GM12878 (cell line): Measurements from ENCODE around the gene COL4A2. TPM values are rescaled to one million over a fixed set of nuclear protein-coding genes. Genes with fewer than 3 reads are reported as not detected.

Experiments
- ATF3 ChIP-seq: IDR thresholded peaks from 2 replicates; pipeline ENCODE4 v1.6.1; 2011; ENCODE audit warnings: low read depth, mild to moderate bottlenecking, low read length, moderate library complexity, borderline replicate concordance; ENCODE audit errors: extremely low read depth
- BHLHE40 ChIP-seq, 2 experiments: fragments of 450-650 bp in 1 of 2; IDR thresholded peaks; 2 replicates each; pipeline ENCODE4 v1.6.1; 2011 to 2017; ENCODE audit warnings: low read depth in 2 of 2, borderline replicate concordance in 1 of 2, improper control_type of control experiment in 1 of 2, low read length in 1 of 2, mild to moderate bottlenecking in 1 of 2
- CREM ChIP-seq: IDR thresholded peaks from 2 replicates; pipeline ENCODE4 v1.6.1; 2014; ENCODE audit warnings: antibody characterized with exemption, low read depth
- ESRRA ChIP-seq: IDR thresholded peaks from 2 replicates; pipeline ENCODE4 v1.6.1; 2012; ENCODE audit warnings: mild to moderate bottlenecking, low read length, improper control_type of control experiment
- GABPA ChIP-seq: IDR thresholded peaks from 2 replicates; pipeline ENCODE4 v1.6.1; 2014; ENCODE audit warnings: antibody characterized with exemption, low read depth, mild to moderate bottlenecking, inconsistent platforms
- HDAC2 ChIP-seq: fragments of 200-600 bp; sonication (generic); IDR thresholded peaks from 2 replicates; pipeline ENCODE4 v1.6.1; 2017
- IKZF1 ChIP-seq: fragments of 450-650 bp; conservative IDR thresholded peaks from 2 replicates; pipeline ENCODE4 v1.6.1; 2017; ENCODE audit warnings: antibody characterized with exemption, mild to moderate bottlenecking
- IRF3 ChIP-seq: fragments of 450-650 bp; IDR thresholded peaks from 2 replicates; pipeline ENCODE4 v1.6.1; 2014; ENCODE audit warnings: mild to moderate bottlenecking
- JUNB ChIP-seq: IDR thresholded peaks from 2 replicates; pipeline ENCODE4 v1.6.1; 2016; ENCODE audit warnings: antibody characterized with exemption, mild to moderate bottlenecking
- MAX ChIP-seq: IDR thresholded peaks from 2 replicates; pipeline ENCODE4 v1.6.1; 2012; ENCODE audit warnings: low read depth, low read length, improper control_type of control experiment
- MEF2A ChIP-seq: IDR thresholded peaks from 2 replicates; pipeline ENCODE4 v1.6.1; 2011; ENCODE audit warnings: low read depth, mild to moderate bottlenecking, low read length, moderate library complexity; ENCODE audit not compliant: insufficient read depth
- MYC ChIP-seq: IDR thresholded peaks from 2 replicates; pipeline ENCODE4 v1.6.1; 2011; ENCODE audit warnings: mild to moderate bottlenecking, low read length, moderate library complexity, inconsistent platforms; ENCODE audit not compliant: insufficient read depth, insufficient replicate concordance, insufficient read length, severe bottlenecking
- NBN ChIP-seq: fragments of 450-650 bp; IDR thresholded peaks from 2 replicates; pipeline ENCODE4 v1.6.1; 2016
- NFYB ChIP-seq: IDR thresholded peaks from 2 replicates; pipeline ENCODE4 v1.6.1; 2011; ENCODE audit warnings: low read depth, mild to moderate bottlenecking, low read length, improper control_type of control experiment, moderate library complexity; ENCODE audit not compliant: insufficient read depth
- NR2C1 ChIP-seq: fragments of 450-650 bp; IDR thresholded peaks from 2 replicates; pipeline ENCODE4 v1.6.1; 2017; ENCODE audit warnings: antibody characterized with exemption, mild to moderate bottlenecking, moderate library complexity
- POLR2A ChIP-seq: IDR thresholded peaks from 2 replicates; pipeline ENCODE4 v1.6.1; 2011; ENCODE audit warnings: low read depth, mild to moderate bottlenecking, low read length
- RAD21 ChIP-seq: IDR thresholded peaks from 2 replicates; pipeline ENCODE4 v1.6.1; 2011; ENCODE audit warnings: mild to moderate bottlenecking, low read depth, low read length, moderate library complexity; ENCODE audit not compliant: insufficient read depth
- SIN3A ChIP-seq: IDR thresholded peaks from 2 replicates; pipeline ENCODE4 v1.6.1; 2012; ENCODE audit warnings: low read depth, low read length, improper control_type of control experiment
- SREBF2 ChIP-seq: IDR thresholded peaks from 2 replicates; pipeline ENCODE4 v1.6.1; 2012; ENCODE audit warnings: mild to moderate bottlenecking, low read length
- SUZ12 ChIP-seq: fragments of 200-600 bp; sonication (generic); IDR thresholded peaks from one replicate; pipeline ENCODE4 v1.6.1; 2018; ENCODE audit warnings: antibody characterized with exemption, mild to moderate bottlenecking; ENCODE audit not compliant: unreplicated experiment
- ZBTB4 ChIP-seq: fragments of 450-650 bp; formaldehyde crosslinking; IDR thresholded peaks from 2 replicates; pipeline ENCODE4 v1.4.0; 2022; ENCODE audit warnings: mild to moderate bottlenecking, moderate library complexity
- ZNF207 ChIP-seq: fragments of 450-650 bp; IDR thresholded peaks from 2 replicates; pipeline ENCODE4 v1.6.1; 2014; ENCODE audit warnings: antibody characterized with exemption, mild to moderate bottlenecking, borderline replicate concordance
- polyA plus RNA-seq, 11 experiments: library from polyadenylated mRNA; depleted of rRNA in 4 of 11; unstranded in 6 of 11; stranded (reverse) in 5 of 11; fragments of >200 nt; fragmentation: Nextera tagmentation in 4 of 11; fragmentation: Illumina TruSeq in 1 of 11; extraction: Ambion mirVana in 4 of 11; extraction: Trizol in 1 of 11; gene quantifications; 1 replicate in 1 of 11; 2 replicates in 10 of 11; pipeline versions ENCODE4 v1.2.1 to v1.2.3, GENCODE V29; 2011 to 2016; ENCODE audit warnings: inconsistent platforms in 2 of 11, missing spikeins in 2 of 11, low read depth in 1 of 11
- total RNA-seq, 4 experiments: library from RNA; depleted of rRNA in 3 of 4; stranded (reverse); fragments of >200 nt in 3 of 4; fragmentation: Illumina TruSeq in 1 of 4; extraction: Trizol in 1 of 4; gene quantifications; 2 replicates each; pipeline versions ENCODE4 v1.2.1 to v1.2.3, GENCODE V29; 2013 to 2021

The COL4A2 gene
- total and polyA plus RNA-seq, 10 of the 15 experiments (the other 5 are each of a cell fraction or from before 2014, with no cell fraction given) = 0.16 to 1.6 (median 0.62) TPM; not detected in 3

- peak; percentile 66; the same call in 1 of the 2 replicates for TF ChIP-seq MAX
- TF ChIP-seq JUNB = no peak
- no peak for TF ChIP-seq MEF2A
- peak; percentile 63 for TF ChIP-seq RAD21
- TF ChIP-seq NFYB = no peak
- TF ChIP-seq HDAC2 = no peak
- TF ChIP-seq CREM = peak; percentile 51; the same call in 1 of the 2 replicates
- no peak for TF ChIP-seq SUZ12
- TF ChIP-seq ZNF207 = no peak
- TF ChIP-seq MYC = no peak
- no peak for TF ChIP-seq SIN3A
- TF ChIP-seq ZBTB4 (CRISPR knock-in tag) = no peak
- TF ChIP-seq ATF3 = no peak
- peak; percentile 74 to 88 for TF ChIP-seq BHLHE40 (IDR thresholded peaks at IDR 0.05; ENCODE audit: borderline replicate concordance in 1 of 2, low read depth in 2 of 2, low read length in 1 of 2)
- TF ChIP-seq POLR2A = no peak
- no peak for TF ChIP-seq IRF3
- TF ChIP-seq GABPA = 0 out of 2 replicates have a peak, but pooled peaks have one; percentile 14
- no peak for TF ChIP-seq ESRRA
- TF ChIP-seq NBN = peak; percentile 43; the same call in 1 of the 2 replicates
- TF ChIP-seq IKZF1 = peak; percentile 82
- TF ChIP-seq NR2C1 = no peak
- no peak for TF ChIP-seq SREBF2
Measured at GRCh38 chr13:110525328-110526319, 218.5 kb downstream of the COL4A2 start (continued).
